Sciatic nerve (tissue), 2 donors: ENCODE measurements around the gene ZNF436. TPM values are rescaled to one million over a fixed set of nuclear protein-coding genes. Genes with fewer than 3 reads are reported as not detected.
A peak's percentile ranks its signal among the peaks of the same experiment; 100 is the strongest.

Experiments used
- ATAC-seq: fragments of 200-7000 bp; cut with Tn5 transposase; one replicate; pipeline ENCODE4 v1.9.1; 2020; ENCODE audit warnings: mild to moderate bottlenecking, moderate library complexity
- DNase-seq: peaks from one replicate; pipeline ENCODE4 v3.0.0-alpha.2; 2020; ENCODE audit warnings: low spot score
- intact Hi-C: fragments of 100-400 bp; cut with DNase I; formaldehyde crosslinking; loops from one replicate; pipeline ENCODE4 v1.14.2; 2022
- total RNA-seq: library from RNA; stranded (reverse); fragmentation: NEBNext Ultra II Directional; extraction: Animal tissue kit (Norgen Biotek cat#: 25700); gene quantifications from one replicate; pipeline ENCODE4 v1.2.1, GENCODE V29; 2021
- donor health status: DM: no; HTN: no; CAD: no.
- donor health status: DM: no; HTN: no; CAD: no.

The ZNF436 gene
- total RNA-seq = 29.5 TPM

- peak; percentile 94 for DNase-seq
- peak; percentile 3 for ATAC-seq
- intact Hi-C loops = no loop called here
Observed at GRCh38 chr1:23369335-23370013, at the start of gene ZNF436. Gene ZNF436, minus strand, starts transcription at chr1:23369836. Its CDS starts 1,831 bp downstream, at chr1:23368005.

- intact Hi-C loops = no loop called here
- DNase-seq (no peak), ATAC-seq (no peak)
Observed at GRCh38 chr1:23419180-23419579, 49.5 kb upstream of the ZNF436 start.

DNA sequence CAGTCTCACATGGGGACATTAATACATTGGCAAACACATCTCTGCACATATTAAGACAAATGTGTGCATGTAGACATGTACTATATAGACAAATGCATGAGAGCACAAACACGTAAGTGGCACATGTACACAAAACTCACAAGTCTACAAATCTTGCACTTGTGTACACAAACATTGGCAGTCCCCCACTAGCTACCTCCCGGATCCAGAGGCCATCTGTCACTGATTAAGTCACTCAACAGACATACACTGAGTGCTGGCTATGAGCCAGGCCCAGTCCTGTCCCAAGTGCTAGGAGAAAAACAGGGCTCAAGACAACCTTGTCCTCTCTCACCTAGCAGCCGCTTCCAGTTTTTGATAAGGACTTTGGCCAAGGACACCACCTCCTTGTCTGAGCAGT, 47.9 kb upstream of the ZNF436 start:
- ATAC-seq (no peak), DNase-seq (no peak)

GRCh38 chr1:23416964-23417363, 47.3 kb upstream of the ZNF436 start:
- DNase-seq (no peak), ATAC-seq (no peak)
- intact Hi-C loops = no loop called here

More for the DNA sequence above, 47.9 kb upstream of the ZNF436 start:
- intact Hi-C loops = no loop called here

- DNase-seq = no peak
- intact Hi-C loops = no loop called here
- ATAC-seq = no peak
Observed at GRCh38 chr1:23408797-23409290, 39.2 kb upstream of the ZNF436 start.

DNA sequence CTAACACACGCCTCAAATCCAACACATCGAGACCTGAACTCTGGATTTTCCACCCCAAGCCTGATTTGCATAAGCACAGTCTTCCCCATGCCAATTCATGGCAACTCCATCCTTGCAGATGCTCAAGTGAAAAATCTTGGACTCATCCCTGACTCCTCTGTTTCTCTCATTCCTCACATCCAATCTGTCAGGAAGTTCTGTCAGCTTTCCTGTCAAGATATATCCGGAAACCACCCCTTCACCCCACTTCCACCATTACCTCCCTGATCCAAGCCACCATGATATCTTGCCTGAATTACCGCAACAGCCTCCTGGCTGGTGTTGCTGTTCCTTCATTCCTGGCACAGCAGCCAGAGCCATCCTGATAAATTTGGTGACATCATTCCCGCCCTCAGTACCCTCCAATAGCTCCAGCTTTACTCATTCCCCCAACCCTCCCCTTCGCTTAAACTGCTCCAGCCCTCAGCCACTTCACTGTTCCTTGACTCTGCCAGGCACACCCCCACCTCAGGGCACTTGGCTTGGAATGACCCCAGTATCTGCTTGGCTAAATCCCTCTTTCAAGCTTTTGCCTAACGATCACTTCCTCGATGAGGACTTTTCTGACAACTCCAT, 37.5 kb upstream of the ZNF436 start:
- DNase-seq = no peak
- no peak for ATAC-seq
- intact Hi-C loops = no loop called here

DNA sequence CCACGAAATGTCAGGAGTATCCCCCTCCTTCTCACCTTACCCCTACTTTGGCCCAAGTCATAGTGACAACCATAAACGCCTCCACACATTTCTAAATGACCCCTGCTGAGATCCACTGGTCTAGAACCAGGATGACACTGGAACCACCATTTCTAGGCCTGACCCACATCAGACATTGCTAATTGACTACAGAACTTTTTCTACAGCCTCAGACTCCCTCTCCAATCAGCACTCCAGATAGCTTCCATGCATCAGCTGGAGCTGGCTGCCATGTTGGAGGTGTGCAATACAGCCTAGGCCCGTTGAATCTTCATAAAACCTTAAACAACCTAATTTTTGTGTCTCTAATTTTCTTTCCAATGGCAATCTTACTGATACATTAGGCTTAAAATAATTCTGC, 36.3 kb upstream of the ZNF436 start:
- intact Hi-C loops = no loop called here
- ATAC-seq = no peak
- DNase-seq = no peak

- peak; percentile 90 for ATAC-seq
- peak; percentile 93 for DNase-seq
- intact Hi-C loops = no loop called here
Observed at GRCh38 chr1:23403735-23404486, 34.3 kb upstream of the ZNF436 start.

DNA sequence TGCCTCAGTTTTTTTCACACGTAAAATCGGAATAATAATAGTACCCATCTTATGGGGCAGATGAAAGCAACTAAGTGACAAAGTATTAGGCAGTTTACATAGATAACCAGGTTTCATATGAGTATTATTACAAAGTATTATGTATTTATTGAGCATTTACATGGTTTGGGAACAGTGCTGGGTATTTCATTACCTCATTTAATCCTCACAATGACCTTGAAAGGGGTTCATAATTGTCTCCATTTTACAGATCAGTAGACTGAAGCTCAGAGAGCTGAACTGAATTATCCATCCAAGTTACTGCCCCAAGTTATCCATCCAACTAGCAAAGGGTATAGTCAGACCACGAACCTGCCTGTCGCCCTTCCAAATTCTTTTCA, 33.7 kb upstream of the ZNF436 start:
- DNase-seq (no peak), ATAC-seq (no peak)
- intact Hi-C loops = no loop called here

DNA sequence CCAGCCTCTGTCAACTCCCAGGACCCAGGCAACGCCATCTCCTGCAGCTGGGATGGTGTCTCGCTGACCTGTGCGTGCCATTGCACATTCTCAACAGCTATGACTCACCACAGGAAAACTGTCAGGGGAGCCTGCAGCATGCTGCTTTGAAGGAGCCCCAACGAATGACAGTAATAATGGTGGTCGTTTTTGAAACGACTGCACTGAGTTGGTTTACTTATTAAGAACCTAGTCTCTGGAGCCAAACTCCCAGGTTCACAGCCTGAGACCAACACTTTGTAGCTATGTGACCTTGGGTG, 33.4 kb upstream of the ZNF436 start:
- DNase-seq (no peak), ATAC-seq (peak; percentile 14)
- intact Hi-C loops = no loop called here

GRCh38 chr1:23402286-23403037, 32.8 kb upstream of the ZNF436 start:
- intact Hi-C loops = no loop called here
- no peak for DNase-seq
- no peak for ATAC-seq

- no peak for ATAC-seq
- intact Hi-C loops = no loop called here
- DNase-seq = no peak
Observed at GRCh38 chr1:23401313-23401712, 31.7 kb upstream of the ZNF436 start.

GRCh38 chr1:23400324-23401114, 30.9 kb upstream of the ZNF436 start:
- no peak for DNase-seq
- intact Hi-C loops = no loop called here
- peak; percentile 63 for ATAC-seq

DNA sequence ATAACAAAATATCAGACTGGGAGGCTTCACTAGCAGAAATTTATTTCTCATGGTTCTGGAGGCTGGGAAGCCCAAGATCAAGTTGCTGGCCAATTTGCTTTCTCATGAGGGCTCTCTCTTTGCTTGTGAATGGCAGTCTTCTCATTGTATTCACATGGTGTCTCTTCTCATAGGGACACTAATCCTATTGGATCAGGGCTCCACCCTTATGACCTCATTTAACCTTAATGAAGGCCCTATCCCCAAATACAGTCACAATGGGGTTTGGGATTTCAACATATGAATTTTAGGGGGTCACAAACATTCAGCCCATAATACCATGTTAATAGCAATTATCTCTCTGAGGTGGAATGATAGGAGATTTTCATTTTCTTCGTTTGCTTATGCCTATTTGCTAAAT, 29.6 kb upstream of the ZNF436 start:
- DNase-seq = no peak
- ATAC-seq = no peak
- intact Hi-C loops = no loop called here

DNA sequence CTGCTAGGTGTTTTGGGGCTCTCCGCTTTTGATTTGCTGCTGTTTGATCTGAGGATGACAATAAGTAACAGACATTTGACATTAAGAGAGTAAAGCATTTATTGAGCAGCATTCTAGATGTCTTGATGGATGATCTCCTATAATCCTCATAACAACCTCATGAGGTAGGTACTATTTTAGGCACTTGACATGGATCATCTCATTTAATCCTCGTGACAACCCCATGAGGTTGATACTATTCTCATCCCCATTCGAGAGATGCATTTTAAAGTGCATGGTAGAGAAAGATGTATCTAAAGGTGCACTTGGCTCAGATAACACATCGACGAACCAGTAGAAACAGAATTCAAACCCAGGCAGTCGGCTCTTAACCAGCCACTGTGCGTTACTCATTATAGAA, 28.3 kb upstream of the ZNF436 start:
- no peak for ATAC-seq
- DNase-seq = no peak
- intact Hi-C loops = no loop called here

DNA sequence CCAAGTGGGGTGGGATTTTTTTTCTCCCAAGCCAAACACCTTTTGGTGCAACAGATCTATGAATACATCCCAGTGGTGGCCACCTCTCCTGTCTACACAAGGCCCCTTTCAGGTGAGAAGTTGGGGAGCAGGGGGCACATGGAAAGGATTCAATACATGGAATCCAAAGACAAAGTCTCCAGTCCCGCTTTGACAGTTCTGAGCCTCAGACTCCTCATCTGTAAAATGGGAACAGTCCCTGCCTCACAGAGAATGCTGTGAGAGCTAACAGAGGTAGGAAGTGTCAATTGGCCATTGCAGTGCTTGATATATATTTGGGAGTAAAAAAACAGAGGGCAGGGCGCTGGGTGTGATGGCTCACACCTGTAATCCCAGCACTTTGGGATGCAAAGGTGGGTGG, 26.7 kb upstream of the ZNF436 start:
- intact Hi-C loops = no loop called here
- DNase-seq = no peak
- no peak for ATAC-seq

DNA sequence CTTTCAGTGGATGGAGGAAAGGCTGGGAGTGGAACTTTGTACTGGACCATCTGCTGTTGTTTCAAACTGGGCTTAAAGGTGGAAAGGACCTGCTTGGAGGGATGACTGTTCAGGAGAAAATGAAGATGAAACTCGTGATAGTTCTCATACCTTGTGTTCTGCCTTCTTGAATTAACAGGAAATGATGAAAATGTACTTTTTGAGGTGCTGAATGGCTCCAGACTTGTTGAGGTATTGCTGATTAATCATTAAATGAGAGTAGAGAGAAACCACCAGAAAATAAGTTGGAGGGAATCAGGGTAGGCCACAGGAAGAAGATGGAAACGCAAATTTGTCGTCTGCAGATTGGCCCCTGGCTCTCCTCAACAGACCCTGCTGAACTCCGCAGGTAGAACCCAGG, 26.2 kb upstream of the ZNF436 start:
- DNase-seq (no peak), ATAC-seq (no peak)
- intact Hi-C loops = no loop called here

DNA sequence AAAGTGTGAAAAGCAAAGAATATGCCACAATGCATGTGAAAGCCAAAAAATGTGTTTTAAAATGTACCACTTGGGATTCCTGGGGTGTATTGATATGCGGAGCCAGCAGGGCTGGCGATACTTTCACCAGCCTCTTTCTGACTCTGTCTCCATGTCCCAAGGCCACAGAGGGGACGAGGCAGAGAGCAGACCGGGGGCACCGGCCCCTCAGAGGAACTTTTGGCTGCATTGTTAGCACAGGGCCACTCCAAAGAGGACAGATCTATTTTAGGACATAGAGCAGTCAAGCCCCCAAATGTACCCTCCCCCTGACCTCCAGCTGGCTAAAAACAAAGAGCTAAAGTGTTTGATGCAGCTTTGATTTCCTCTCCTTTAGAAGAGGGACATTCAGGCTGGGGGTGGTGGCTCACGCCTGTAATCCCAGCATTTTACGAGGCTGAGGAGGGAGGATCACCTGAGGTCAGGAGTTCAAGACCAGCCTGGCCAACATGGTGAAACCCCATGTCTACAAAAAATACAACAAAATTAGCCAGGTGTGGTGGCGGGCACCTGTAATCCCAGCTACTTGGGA, 25.6 kb upstream of the ZNF436 start:
- DNase-seq = no peak
- peak; percentile 41 for ATAC-seq
- intact Hi-C loops = no loop called here

DNA sequence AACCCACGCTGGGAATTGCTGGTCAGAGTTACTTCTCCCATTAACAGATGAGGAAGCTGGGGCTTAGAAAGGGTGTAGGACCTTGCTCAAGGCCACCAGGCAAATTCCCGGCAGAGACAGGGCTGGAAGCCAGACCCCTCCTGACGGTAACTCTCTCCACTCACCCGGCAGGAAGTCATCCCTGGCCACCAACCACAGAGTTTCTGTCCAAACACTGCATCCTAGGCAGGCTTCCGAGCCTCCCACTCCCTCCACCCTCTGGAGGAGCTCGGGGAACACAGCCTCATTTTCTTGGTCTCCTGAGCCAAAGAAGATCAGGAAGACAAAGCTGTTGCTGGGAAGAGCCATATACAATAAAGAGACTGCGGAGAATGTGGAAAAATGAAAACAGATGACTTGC, 25.0 kb upstream of the ZNF436 start:
- intact Hi-C loops = no loop called here
- DNase-seq (peak; percentile 87), ATAC-seq (peak; percentile 92)
